ENCODE data around the gene DTNB. TPM values are rescaled to one million over a fixed set of nuclear protein-coding genes. Genes with fewer than 3 reads are reported as not detected.

The DTNB gene
- total and polyA plus RNA-seq, 10 of the 15 experiments (the other 5 are each of a cell fraction or from before 2014, with no cell fraction given): 4.5 to 30.6 (median 11.9) TPM

- TF ChIP-seq, protein P1, sequence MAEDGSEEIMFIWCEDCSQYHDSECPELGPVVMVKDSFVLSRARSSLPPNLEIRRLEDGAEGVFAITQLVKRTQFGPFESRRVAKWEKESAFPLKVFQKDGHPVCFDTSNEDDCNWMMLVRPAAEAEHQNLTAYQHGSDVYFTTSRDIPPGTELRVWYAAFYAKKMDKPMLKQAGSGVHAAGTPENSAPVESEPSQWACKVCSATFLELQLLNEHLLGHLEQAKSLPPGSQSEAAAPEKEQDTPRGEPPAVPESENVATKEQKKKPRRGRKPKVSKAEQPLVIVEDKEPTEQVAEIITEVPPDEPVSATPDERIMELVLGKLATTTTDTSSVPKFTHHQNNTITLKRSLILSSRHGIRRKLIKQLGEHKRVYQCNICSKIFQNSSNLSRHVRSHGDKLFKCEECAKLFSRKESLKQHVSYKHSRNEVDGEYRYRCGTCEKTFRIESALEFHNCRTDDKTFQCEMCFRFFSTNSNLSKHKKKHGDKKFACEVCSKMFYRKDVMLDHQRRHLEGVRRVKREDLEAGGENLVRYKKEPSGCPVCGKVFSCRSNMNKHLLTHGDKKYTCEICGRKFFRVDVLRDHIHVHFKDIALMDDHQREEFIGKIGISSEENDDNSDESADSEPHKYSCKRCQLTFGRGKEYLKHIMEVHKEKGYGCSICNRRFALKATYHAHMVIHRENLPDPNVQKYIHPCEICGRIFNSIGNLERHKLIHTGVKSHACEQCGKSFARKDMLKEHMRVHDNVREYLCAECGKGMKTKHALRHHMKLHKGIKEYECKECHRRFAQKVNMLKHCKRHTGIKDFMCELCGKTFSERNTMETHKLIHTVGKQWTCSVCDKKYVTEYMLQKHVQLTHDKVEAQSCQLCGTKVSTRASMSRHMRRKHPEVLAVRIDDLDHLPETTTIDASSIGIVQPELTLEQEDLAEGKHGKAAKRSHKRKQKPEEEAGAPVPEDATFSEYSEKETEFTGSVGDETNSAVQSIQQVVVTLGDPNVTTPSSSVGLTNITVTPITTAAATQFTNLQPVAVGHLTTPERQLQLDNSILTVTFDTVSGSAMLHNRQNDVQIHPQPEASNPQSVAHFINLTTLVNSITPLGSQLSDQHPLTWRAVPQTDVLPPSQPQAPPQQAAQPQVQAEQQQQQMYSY (CRISPR knock-in tag; IDR thresholded peaks at IDR 0.05): peak; percentile 48; the same call in 1 of the 2 replicates
- TF ChIP-seq ZNF207 (IDR thresholded peaks at IDR 0.05; ENCODE audit: borderline replicate concordance): peak; percentile 91
- no peak for TF ChIP-seq SKIL (IDR thresholded peaks at IDR 0.05; ENCODE audit: low read depth, poor library complexity, severe bottlenecking)
- 0 out of 2 replicates have a peak, but pooled peaks have one; percentile 27 for TF ChIP-seq ESRRA (IDR thresholded peaks at IDR 0.05; ENCODE audit: low read length)
- peak; percentile 75 for TF ChIP-seq NBN (IDR thresholded peaks at IDR 0.05)
- peak; percentile 93 to 99 (median 97) for TF ChIP-seq CTCF (IDR thresholded peaks at IDR 0.05 in 2 of 3, conservative IDR thresholded peaks at IDR 0.05 in 1 of 3; ENCODE audit: control insufficient read depth in 2 of 3, extremely low read depth in 1 of 3, insufficient read depth in 1 of 3, low read depth in 3 of 3, low read length in 3 of 3)
- no peak for TF ChIP-seq FOS (IDR thresholded peaks at IDR 0.05; ENCODE audit: borderline replicate concordance, extremely low read depth, insufficient read length)
- 0 out of 2 replicates have a peak, but pooled peaks have one; percentile 56 for TF ChIP-seq TCF3 (IDR thresholded peaks at IDR 0.05; ENCODE audit: borderline replicate concordance, insufficient read depth, low read depth, low read length)
- TF ChIP-seq PAX5 (IDR thresholded peaks at IDR 0.05; ENCODE audit: borderline replicate concordance, low read depth, low read length): peak; percentile 20; the same call in 1 of the 2 replicates
- TF ChIP-seq KAT2A (conservative IDR thresholded peaks at IDR 0.05; ENCODE audit: control insufficient read depth, low read depth, low read length): no peak
- peak; percentile 58 to 74; a peak in 3 of 4 replicates for TF ChIP-seq BHLHE40 (IDR thresholded peaks at IDR 0.05; ENCODE audit: borderline replicate concordance in 1 of 2, low read depth in 2 of 2, low read length in 1 of 2)
- no peak for TF ChIP-seq CEBPZ (IDR thresholded peaks at IDR 0.05; ENCODE audit: low read depth, low read length)
- TF ChIP-seq BACH1 (IDR thresholded peaks at IDR 0.05; ENCODE audit: borderline replicate concordance): peak; percentile 61
- no peak for TF ChIP-seq NFYA (IDR thresholded peaks at IDR 0.05; ENCODE audit: borderline replicate concordance, low read depth, low read length)
- TF ChIP-seq POLR2AphosphoS2 (IDR thresholded peaks at IDR 0.05; ENCODE audit: low read depth, low read length): no peak
- peak in 1 of 2 experiments; percentile 33; a peak in 1 of 4 replicates for TF ChIP-seq CEBPB (IDR thresholded peaks at IDR 0.05; ENCODE audit: borderline replicate concordance in 1 of 2, low read depth in 2 of 2, low read length in 2 of 2)
These were observed 330.8 kb downstream of the DTNB start (continued) for GRCh38 chr2:25342372-25343186.

Measured in GM12878 (cell line).